Kidney epithelial cell (primary cell): Measurements from ENCODE around the gene ANKRA2. TPM values are rescaled to one million over a fixed set of nuclear protein-coding genes. Genes with fewer than 3 reads are reported as not detected.

Experiments
- DNase-seq: peaks from one replicate; pipeline ENCODE4 v3.0.0-alpha.2; 2010; ENCODE audit warnings: low read depth
- H3K27me3 ChIP-seq: 2 replicates; pipeline ENCODE4 v1.6.0; 2011; ENCODE audit warnings: low read length; ENCODE audit not compliant: control insufficient read depth, insufficient read depth
- H3K36me3 ChIP-seq: 2 replicates; pipeline ENCODE4 v1.5.1; 2011; ENCODE audit warnings: low read length; ENCODE audit not compliant: control insufficient read depth, insufficient read depth
- H3K4me3 ChIP-seq: 2 replicates; pipeline ENCODE4 v1.5.1; 2011; ENCODE audit warnings: low read depth, mild to moderate bottlenecking, control low read depth, low read length
- total RNA-seq: library from RNA; depleted of rRNA; stranded (reverse); fragments of >200 nt; gene quantifications from 2 replicates; pipeline ENCODE4 v1.2.3, GENCODE V29; 2015
- TF ChIP-seq, protein P1 (sequence below): IDR thresholded peaks from 2 replicates; pipeline ENCODE4 v1.5.1; 2011; ENCODE audit warnings: mild to moderate bottlenecking, moderate library complexity, low read length, control low read depth, inconsistent platforms; ENCODE audit not compliant: insufficient read depth, poor library complexity, severe bottlenecking

The ANKRA2 gene
- total RNA-seq, 1 donor from 2014 or later, result 15.3 TPM

DNA sequence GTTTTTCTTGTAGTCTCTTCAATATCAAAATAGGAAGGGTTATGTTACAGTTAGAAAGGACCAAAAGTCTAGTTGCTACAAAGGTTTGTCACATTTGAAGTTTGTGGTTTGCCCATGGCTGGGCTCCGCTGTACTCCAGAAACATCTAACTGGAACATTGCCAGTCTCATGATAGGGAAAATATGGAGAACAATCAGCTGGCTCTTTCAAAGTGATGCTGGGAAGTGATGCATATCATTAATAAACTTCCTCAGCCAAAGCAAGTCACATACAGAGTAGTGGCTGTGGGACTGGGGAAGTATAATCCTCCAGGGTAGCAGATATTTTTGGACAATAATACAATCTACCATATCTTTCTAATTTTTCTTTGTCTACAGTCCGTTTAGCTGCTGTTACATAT, 58.4 kb downstream of the ANKRA2 start:
- TF ChIP-seq, protein P1, sequence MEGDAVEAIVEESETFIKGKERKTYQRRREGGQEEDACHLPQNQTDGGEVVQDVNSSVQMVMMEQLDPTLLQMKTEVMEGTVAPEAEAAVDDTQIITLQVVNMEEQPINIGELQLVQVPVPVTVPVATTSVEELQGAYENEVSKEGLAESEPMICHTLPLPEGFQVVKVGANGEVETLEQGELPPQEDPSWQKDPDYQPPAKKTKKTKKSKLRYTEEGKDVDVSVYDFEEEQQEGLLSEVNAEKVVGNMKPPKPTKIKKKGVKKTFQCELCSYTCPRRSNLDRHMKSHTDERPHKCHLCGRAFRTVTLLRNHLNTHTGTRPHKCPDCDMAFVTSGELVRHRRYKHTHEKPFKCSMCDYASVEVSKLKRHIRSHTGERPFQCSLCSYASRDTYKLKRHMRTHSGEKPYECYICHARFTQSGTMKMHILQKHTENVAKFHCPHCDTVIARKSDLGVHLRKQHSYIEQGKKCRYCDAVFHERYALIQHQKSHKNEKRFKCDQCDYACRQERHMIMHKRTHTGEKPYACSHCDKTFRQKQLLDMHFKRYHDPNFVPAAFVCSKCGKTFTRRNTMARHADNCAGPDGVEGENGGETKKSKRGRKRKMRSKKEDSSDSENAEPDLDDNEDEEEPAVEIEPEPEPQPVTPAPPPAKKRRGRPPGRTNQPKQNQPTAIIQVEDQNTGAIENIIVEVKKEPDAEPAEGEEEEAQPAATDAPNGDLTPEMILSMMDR, result no peak
- Histone ChIP-seq H3K36me3 (no peaks in the 10 kb centered on the region), H3K27me3 (no peaks in the 10 kb centered on the region), H3K4me3 (no peak overlapping the region)
- no peak for DNase-seq

DNA sequence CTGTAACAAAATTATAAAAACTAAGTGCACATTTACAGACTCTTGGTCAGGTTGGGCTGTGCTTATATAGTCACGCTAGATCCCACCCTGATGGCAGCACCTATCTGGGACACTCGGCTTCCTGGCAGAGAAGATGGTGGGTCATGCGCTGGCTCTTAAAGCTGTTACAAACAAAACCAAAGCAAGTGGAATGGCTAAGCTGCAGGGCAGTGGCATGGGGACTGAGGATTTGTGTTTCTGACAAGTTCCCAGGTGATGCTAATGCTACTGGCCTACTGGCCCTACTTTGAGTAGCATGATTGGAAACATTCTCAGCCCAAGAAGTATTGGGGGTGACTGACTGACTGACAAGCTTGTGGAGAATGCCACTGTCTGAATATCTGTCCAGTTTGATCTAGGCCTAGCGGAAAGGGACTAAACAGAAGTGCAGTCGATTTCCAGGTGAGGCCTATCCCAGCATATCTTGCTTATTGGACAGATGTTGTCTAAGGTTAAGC, 58.9 kb downstream of the ANKRA2 start:
- DNase-seq, result no peak
- H3K27me3 ChIP-seq, result no peaks in the 10 kb centered on the region
- no peaks in the 10 kb centered on the region for H3K36me3 ChIP-seq
- TF ChIP-seq, protein P1, result no peak
- H3K4me3 ChIP-seq, result no peak overlapping the region

Other genes with a start within 250 kb of the ANKRA2 start
- 14.7 and 22.0 TPM in 2 replicates for gene FOXD1, start 116.9 kb downstream of the ANKRA2 start, total RNA-seq
- gene BTF3, start 67.2 kb downstream of the ANKRA2 start, total RNA-seq, result 668 and 708 TPM in 2 replicates
- gene UTP15, start 104 bp upstream of the ANKRA2 start, total RNA-seq, result 17.5 and 23.8 TPM in 2 replicates
- gene ARHGEF28, start 60.6 kb upstream of the ANKRA2 start, total RNA-seq, result 66.1 and 76.1 TPM in 2 replicates